NCI-H226 (cell line): Measurements from ENCODE around the gene EPHB2.

Experiments used
- DNase-seq: peaks from one replicate; pipeline ENCODE4 v3.0.0-alpha.2; 2015

Gene EPHB2

GRCh38 chr1:22804969-22805671 lies 94.5 kb downstream of the EPHB2 start:
- DNase-seq: peak; percentile 45

GRCh38 chr1:22805672-22806038 lies 95.0 kb downstream of the EPHB2 start:
- no peak for DNase-seq

GRCh38 chr1:22806584-22806983 lies 95.9 kb downstream of the EPHB2 start:
- no peak for DNase-seq

GRCh38 chr1:22807340-22807739 lies 96.7 kb downstream of the EPHB2 start:
- DNase-seq: no peak

- DNase-seq: peak; percentile 14
Measured at GRCh38 chr1:22808186-22808675, 97.6 kb downstream of the EPHB2 start.

- peak; percentile 25 for DNase-seq
Measured at GRCh38 chr1:22808676-22809483, 98.2 kb downstream of the EPHB2 start.

GRCh38 chr1:22809783-22810182 lies 99.1 kb downstream of the EPHB2 start:
- DNase-seq: no peak

GRCh38 chr1:22810378-22810777 lies 99.7 kb downstream of the EPHB2 start:
- DNase-seq: no peak

GRCh38 chr1:22812092-22812880 lies 101.6 kb downstream of the EPHB2 start:
- no peak for DNase-seq

- DNase-seq: no peak
Measured at GRCh38 chr1:22812993-22813790, 102.6 kb downstream of the EPHB2 start.

- DNase-seq: no peak
Measured at GRCh38 chr1:22814176-22815042, 103.8 kb downstream of the EPHB2 start.

GRCh38 chr1:22815043-22815365 lies 104.4 kb downstream of the EPHB2 start:
- no peak for DNase-seq

- no peak for DNase-seq
Measured at GRCh38 chr1:22815421-22816066, 104.9 kb downstream of the EPHB2 start.

- no peak for DNase-seq
Measured at GRCh38 chr1:22816067-22816775, 105.6 kb downstream of the EPHB2 start.

GRCh38 chr1:22816803-22817202 lies 106.2 kb downstream of the EPHB2 start:
- no peak for DNase-seq

- DNase-seq: no peak
Measured at GRCh38 chr1:22817462-22817861, 106.8 kb downstream of the EPHB2 start.

- no peak for DNase-seq
Measured at GRCh38 chr1:22818061-22818770, 107.6 kb downstream of the EPHB2 start.

GRCh38 chr1:22819361-22819760 lies 108.7 kb downstream of the EPHB2 start:
- no peak for DNase-seq

GRCh38 chr1:22821027-22821426 lies 110.4 kb downstream of the EPHB2 start:
- no peak for DNase-seq

- DNase-seq: no peak
Measured at GRCh38 chr1:22822371-22822770, 111.7 kb downstream of the EPHB2 start.
